ENCODE results near the gene CYP46A1.

The CYP46A1 gene

DNA sequence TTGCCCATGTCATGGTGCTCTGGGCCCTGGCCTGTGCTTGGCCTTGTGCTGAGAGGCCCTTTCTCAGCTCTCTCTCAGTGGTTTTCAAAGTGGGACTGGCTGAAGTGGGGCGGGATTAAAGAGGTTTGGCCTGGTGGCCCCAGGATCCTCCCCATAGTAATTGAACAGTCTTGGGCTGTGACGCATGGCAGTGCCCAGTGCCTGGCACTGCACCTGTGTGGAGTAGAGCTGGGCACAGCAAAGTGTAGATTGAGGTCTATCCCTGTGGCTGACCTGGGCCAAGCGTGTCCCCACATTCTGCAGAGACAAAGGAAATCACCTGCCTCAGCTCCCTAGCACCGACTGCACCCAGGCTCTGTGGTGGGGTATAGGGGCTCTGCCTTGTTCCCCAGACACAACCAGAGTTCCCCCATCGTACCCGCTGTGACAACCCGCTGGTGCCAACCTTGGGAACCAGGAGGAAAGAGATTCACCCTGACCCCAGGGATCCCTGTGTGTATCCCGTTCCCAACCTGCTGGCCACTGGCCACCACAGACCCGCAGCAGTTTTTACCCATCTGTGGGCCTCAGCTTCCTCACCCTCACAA is 9.9 kb upstream of the CYP46A1 start:
- DNase-seq (ENCODE audit: low spot score), result no peak

DNA sequence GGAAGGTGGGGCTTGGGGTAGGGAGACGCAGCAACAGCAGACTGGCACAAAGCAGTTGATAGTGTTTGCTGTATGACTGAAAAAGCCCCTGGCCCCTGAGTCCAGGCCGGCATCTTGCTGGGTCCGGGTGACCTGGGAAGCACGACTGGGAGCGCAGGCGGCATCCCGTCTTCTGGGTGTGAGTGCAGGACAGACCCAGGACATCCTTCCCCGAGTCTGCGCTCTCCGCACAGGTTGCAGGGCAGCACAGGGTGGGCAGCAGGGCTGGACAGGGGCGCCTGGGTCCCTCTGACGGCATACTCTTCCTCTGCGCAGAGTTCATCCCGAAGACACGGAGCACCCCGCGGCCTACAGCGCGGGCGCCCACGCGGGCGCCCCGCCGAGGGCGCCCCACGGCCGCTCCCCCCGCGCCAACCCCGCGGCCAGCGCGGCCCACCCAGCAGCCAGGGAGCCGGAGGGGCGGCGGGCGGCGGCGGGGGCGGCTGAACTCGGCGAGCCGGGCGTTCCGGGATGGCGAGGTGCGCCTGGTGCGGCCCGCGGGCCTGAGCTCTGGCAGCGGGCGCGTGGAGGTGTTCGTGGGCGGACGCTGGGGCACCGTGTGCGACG is 9.2 kb upstream of the CYP46A1 start:
- no peak for DNase-seq (ENCODE audit: low spot score)

DNA sequence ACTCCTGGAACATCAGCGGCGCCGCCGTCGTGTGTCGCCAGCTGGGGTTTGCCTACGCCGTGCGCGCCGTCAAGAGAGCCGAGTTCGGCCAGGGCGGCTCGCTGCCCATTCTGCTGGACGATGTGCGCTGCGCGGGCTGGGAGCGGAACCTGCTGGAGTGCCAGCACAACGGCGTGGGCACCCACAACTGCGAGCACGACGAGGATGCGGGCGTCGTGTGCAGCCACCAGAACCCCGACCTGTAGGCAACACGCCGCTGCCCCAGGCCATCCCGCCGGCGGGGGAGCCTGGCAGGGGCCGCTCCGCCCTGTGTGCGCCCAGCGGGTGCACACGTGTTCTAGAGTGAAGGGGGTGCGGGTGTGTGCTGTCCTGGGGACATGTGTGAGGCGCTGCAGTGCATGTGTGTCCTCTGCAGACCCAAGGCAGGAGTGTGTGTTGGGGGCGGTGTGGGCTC is 8.7 kb upstream of the CYP46A1 start:
- no peak for DNase-seq (ENCODE audit: low spot score)

DNA sequence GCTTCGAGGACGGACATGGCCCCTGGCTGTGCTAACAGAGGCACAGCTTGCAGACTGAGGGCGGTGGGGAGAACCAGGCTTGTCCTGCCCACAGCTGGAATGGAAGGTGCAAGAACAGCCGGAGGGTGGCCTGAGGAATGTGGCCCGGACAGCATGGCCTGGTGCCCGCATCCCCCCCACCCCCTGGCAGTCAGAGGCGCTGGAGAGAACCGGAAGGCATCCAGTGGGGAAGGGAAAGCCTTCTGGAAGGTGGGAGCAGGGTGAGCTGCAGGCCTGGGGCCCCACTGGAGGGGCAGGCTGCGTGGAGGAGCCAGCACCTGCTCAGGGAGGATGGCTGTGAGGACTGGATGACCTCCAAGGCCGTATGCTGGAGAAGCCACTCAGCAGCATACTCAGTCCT is 8.1 kb upstream of the CYP46A1 start:
- DNase-seq (ENCODE audit: low spot score), result no peak

DNA sequence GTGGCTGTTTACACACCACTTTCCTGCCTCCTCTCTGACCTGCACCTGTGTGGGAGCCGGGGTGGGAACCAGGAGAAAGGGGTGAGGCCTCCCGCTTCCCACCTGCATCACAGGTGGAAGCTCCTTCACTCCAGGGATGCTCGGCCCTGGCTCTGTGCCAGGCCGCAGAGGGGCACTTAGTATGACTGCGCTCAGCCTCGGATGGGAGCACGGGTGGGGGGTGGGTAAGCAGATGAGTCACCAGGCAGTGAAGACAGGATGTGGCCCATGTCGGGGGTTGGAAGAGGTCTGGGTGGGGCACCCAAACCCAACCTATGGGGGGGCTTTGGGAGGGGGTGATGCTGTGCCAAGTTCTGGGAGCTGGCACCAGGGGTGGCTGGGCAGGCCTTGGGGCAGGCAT is 7.4 kb upstream of the CYP46A1 start:
- DNase-seq (ENCODE audit: low spot score), result no peak

DNA sequence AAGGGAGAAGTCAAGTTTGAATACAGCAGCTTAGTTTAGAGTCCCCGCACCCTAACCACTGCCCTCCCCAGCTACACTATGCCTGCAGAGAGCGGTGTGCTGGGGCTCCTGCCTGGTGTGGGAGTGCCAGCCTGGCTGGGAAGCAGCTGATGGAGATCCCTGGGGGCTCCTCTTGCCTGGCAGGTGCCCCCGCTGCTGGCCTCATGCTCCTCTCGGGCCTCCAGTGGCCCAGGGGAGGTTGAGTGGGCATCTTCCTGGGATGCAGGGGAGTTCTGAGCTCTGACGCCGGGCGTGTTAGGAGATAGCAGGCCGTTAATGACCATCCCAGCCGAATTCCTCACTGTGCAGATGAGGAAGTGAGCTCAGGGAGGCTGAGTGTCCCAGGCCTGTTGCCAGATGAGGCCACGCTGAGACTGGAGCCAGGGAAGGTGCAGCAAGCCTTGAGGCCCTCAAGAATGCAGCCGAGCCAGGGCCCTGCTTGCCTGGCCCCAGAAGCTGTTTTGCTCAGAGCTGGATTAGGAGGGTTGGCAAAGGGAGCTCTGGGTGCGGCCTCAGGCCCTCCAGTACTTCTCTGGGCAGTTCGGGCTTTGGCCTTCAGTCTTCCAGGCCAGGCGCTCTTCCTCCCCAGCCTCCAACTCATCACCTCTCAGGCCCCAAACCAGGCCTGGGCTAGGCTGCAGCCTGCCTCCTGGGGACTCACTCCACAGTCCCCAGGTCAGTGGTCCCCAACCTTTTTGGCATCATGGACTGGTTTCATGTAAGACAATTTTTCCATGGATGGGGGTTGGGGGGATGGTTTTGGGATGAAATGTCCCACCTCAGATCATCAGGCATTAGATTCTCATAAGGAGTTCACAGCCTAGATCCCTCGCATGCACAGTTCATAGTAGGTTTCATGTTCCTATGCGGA is 6.6 kb upstream of the CYP46A1 start:
- no peak for DNase-seq (ENCODE audit: low spot score)

DNA sequence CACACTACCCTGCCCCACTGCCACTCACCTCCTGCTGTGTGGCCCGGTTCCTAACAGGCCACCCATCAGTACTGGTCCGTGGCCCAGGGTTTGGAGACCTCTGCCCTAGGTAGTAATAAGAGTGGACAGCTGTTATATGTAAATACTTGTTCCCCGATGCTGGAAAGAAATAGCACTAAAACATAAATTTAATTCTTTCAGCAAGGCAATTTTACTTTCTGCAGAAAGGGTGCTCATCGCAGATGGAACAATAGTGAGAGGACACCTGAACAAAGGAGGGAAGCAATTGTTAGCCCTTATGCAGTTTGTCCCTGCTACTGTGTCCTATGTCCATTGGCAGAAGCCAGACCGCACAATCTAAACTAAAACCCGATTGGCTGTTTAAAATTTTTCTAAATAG is 5.9 kb upstream of the CYP46A1 start:
- DNase-seq (ENCODE audit: low spot score), result no peak

DNA sequence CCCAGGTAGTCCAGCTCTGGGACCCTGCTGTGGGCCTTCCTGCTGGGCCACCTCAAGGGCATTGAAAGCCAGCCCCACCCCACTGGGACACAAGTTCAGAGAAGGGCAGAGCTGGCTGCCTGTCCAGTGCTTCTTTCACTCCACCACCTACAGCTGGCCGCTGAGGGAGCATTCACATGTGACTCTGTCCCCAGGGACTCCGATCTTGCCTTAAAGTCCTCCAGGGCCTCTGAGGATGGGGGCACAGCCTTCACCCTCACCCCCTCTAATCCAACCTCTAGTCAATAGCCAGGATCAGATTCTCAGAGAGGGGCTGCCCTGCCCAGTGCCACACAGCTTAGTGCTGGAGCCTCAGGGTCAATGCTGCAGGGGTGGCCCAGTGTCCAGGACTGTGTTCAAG is 5.0 kb upstream of the CYP46A1 start:
- DNase-seq (ENCODE audit: low spot score), result no peak

DNA sequence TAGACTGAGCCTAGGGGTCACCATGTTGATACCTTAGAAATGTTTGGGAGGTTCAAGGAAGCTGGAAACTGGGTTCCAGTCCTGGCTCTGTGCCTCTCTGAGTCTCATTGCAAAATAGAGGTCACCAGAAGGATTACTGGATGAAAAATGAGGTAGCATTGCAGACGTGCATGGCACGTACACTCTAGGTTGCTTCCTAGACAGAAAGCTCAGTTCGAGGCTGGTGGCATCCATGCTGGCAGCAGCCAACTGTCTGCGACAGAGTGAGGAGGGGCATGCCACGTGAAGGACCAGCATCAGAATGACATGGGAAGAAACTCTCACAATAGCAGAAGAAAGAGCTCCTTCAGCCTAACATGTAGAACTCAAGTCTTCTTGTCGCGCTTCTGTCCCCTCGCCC is 4.6 kb upstream of the CYP46A1 start:
- DNase-seq (ENCODE audit: low spot score), result no peak

DNA sequence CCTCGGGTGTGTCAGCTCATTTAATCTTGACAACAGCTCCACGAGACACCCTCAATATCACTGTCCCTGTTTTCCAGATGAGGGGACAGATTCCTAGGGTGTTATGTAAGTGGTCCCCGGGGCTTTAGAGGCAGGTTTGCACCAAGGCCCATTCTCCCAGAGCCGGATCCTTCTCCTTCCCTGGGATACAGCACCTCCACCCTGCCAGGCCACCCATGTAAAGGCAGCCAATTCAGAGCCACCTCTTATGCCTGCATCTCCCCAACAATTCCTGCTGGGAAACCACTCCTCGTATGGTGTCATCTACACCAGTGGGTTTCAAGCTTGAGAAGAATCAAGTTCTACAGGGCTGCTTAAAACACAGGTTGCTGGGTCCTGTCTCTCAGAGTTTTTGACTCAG is 4.1 kb upstream of the CYP46A1 start:
- DNase-seq (ENCODE audit: low spot score), result no peak

DNA sequence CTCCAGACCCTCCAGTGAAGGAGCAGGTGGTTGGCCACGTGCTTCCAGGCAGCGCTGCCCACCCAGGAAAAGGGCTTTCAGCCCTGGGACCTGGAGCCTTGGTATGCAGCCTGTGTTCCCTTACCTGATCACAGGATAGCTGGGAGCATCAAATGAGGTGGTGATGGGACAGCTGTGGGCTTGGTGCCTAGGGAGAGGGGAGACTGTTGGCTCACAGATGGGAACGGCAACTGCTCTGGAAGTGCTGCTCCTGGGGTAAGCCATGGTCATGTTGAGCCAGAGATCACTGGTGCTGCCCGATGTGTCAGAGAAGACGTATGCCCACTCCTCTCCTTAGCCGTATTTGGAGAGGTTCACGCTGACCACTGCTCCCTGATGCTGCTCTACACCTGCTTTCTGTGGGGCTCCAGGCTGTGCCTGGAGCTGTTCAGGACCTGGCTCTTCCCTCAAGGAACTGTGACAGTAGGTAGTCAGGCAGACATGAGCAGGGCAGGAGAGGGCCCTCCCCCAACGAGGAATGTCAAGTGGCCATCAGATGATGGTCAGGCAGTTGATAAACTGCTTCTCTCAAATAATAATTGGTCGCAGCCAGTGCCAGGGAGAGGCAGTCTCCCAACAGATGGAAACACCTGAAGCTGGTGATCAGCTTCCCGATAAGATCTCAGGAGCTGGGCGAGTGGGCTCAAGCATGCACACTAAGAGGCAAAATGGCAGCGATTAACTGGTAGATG is 2.8 kb upstream of the CYP46A1 start:
- DNase-seq (ENCODE audit: low spot score), result no peak

DNA sequence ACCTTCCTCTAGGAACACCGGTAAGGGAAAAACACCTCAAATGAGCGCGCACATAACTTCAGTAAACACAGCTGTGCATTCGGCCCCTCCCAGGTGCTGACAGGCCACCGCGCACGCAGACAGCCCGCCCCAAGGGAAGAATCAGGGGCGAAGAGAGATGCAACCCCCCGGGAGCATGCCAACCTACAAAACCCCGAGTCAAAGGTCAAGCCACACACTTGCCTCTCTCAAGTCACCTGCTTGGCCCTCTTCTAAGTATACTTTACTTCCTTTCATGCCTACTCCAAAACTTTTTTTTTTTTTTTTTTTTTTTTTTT is 2.3 kb upstream of the CYP46A1 start:
- DNase-seq (ENCODE audit: low spot score), result no peak

DNA sequence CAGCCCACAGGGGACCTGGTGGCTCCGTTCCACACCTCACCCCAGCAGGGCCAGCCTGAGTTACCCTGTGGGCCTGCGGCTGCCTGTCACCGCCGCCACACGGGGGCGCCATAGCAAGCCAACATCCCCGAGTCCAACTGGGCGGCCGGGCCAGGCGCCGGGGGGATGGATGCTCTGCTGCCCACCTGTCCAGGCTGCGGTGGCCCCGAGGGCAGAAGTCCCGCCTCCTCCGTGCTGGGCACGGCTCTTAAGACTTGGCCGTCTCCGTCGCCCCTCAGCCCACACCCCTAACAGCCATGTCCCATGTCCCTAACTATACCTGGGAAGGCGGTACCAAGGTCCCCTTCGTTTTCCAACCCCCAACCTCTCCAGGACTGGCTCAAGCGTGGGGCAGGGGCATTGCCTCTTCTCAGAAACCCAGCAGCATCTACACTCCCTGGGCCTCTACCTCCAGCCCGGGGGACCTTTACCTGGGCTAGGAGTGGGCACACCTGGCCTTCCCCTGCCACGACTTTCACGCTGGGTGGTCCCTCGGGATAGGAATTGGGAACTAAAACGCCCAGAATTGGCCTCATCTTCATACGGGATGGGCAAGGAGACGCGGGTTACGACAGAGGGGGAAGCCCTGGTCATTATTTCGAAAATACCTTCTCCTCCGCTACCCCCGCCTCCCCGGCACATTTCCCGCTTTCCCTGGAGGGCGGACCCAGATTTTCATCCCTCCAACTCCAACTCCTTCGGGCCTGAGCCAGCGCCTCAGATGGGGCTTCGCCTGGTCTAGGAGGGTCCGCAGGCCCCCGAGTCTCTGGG is 1.1 kb upstream of the CYP46A1 start:
- peak; percentile 83 for DNase-seq (ENCODE audit: low spot score)

DNA sequence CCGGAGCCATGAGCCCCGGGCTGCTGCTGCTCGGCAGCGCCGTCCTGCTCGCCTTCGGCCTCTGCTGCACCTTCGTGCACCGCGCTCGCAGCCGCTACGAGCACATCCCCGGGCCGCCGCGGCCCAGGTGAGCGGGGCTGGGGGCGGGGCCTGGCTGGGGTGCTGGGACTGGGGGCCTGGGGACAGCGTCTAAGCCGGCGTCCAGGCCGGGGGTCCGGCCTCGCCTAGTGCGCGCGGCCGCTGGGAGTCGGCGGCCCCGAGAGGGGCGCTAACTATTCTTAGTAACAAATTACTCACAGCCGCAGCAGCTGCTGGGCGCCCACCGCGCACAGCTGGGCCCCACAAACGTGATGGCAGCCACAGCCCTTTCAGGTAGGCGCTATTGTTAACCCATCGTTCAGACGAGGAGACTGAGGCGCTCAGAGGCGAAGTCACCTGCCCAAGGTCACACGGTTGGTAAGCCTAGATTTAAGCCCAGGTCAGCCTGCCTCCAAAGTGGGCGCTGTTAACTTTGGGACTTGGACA is 374 bp downstream of the CYP46A1 start:
- DNase-seq (ENCODE audit: low spot score), result no peak

DNA sequence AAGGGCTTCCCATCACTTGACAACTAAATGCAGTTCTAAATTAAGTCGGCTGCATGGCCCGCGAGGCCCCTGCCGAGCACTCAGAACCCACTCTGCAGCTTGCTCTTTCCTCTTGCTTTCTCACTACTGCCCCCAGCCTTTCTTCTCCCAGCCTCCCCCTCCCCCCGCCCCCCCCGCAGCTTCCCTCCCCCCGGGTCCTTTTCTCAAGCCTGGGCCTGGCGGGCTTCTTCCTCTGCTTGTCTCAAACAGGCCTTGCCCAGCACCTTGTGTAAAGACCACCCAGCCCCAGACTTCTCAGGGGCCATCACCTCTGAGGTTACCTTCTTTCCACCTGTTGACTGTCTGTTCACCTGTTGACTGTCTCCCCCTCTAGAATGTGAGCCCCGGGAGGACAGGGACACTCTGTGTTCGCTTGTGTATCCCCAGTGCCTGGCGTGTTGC is 1.1 kb downstream of the CYP46A1 start:
- no peak for DNase-seq (ENCODE audit: low spot score)

DNA sequence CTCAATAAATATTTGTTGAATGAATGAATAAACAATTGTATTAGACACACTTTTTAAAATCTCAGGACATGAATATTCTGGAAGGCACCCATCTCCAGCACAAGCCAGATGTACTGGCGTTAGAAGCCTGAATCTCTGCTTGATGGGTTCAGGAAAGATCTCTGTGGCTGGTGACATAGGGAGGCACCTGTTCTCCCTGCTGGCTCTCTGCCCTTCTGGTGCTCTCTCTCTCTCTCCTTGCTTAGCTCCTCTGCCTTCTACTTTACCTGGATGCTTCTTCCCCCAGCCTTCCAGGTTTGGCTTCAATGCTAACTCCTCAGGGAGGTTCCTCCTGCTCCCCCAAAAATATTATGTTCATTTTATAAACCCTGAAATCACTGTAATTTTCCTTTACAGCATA is 1.5 kb downstream of the CYP46A1 start:
- DNase-seq (ENCODE audit: low spot score), result no peak

DNA sequence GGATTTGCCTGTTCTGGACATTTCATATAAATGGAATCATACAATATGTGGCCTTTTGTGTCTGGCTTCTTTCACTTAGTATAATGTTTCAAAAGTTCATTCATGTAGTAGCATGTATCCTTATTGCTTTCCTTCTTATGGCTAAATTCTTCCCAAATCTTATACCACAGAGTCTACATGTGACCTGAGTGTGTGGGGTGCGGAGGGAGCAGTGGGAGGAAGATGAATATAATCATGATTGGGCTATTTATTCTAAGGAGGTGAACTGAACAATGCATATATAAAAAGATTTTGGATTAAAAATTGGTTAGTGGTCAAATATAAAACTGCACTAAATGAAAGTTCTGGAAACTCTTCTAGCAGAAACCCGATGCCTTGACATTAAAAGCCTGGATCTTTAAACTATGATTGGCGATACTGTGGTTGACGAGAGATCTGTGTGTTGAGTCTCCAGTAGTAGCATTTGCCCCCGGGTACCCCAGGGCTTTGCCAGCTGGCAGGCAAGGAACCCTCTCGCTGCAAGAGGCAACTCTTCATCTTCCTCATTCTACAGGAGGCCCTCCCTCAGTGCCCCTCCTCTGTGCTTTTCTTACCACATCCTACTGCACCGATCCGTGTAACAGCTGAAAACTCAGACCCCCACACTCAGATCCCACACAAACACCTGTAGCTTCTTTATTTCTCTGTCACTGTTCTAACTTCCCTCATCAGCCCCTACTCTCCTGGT is 2.6 kb downstream of the CYP46A1 start:
- DNase-seq (ENCODE audit: low spot score), result no peak

DNA sequence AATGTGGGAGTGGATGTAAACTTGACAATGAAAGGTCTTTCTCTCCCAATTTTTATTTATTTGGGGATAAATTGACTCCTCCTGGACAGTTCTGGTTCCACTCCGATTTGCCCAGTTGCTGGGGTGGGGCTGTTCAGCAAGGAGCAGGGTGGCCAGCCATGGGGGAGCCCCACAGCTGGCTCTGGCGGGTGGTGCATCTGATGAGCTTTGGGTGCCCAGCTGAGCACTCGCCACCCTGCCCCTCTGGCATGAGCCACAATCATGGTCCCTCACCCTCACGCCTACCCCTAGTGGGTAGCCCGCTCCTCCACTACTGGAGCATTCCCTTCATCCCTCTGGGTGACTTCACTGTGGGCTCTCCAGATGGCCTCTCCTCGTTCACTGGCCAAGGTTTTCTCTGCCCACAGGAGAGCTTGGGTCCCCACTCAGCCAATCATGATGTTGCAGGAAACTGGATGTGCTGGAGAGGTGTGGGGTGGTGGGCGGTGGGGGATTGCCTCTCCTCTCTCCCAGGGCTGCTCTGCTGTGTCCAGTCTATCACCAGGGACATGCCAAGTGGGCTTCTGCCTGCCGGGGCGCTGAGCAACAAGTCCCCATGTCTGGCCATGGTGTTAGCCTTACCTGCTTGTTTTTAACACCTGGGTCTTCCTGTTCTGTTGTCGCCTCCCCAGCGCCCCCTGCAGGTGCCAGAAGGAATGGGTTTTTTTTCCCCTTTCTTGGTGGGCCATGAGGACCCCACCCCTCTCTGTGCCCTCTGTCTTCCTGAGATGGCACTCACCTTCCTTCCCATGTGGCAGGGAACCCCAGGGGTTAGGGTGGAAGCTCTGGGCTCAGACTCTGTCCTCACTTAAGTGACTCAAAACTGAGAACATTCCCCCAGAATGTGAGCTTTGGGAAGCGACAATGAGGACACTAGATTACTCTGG is 3.4 kb downstream of the CYP46A1 start:
- DNase-seq (ENCODE audit: low spot score), result peak; percentile 13

DNA sequence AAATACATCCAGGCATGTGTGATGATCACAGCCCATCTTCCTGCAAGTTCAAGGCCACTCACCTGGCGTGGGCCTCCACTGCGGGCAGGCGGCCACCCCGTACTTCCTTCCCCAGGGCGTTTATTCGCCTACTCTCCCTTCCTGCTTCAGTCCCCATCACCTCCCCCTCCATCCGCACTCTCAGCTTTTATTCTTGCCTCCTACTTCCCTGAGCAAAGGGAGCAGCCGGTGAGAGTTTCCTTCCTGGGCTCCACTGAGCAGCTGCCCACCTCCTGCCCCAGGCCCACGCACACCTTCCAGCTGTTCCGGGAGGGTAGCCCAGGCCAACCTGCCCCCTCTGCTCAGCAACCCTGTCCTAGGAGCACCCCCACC is 4.1 kb downstream of the CYP46A1 start:
- no peak for DNase-seq (ENCODE audit: low spot score)

DNA sequence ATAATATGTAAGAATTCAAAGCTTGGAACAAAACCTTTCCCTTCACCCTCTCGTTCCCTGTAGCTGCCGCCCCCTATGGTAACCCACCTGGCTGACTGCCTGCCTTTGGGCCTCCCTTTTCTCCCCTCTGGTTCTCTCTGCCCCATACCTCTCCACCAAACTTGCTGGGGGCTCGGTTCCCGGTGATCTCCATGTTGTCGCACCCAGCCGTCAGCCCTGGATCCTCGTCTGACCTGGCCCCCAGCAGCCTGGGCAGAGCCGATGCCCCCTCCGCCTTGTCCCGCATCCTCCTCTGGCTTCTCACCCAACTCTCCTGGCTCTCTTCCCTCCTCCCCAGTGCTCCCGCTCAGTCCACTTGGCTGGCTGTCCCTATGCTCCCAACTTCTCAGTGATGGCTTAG is 4.5 kb downstream of the CYP46A1 start:
- no peak for DNase-seq (ENCODE audit: low spot score)

Measured in activated CD4-positive, alpha-beta T cell treated with anti-CD3 and anti-CD28 coated beads, Interleukin-2, Interleukin-4, amounts not matched to agents 100 ng/mL and 50 ng/mL, durations not matched to agents 16 hours and 8 hours (primary cell).